Liver (tissue), 9 donors: ENCODE measurements around the gene ATP13A5. TPM values are rescaled to one million over a fixed set of nuclear protein-coding genes. Genes with fewer than 3 reads are reported as not detected.

Source experiments
- DNase-seq: peaks from one replicate; pipeline ENCODE4 v3.0.0-alpha.2; 2017; ENCODE audit warnings: low spot score
- H3K27ac ChIP-seq, 2 donors: one replicate each; pipeline ENCODE4 v1.7.0; 2013; ENCODE audit warnings: inconsistent platforms in 2 of 2, low read length in 2 of 2, control low read depth in 1 of 2, low read depth in 1 of 2, mild to moderate bottlenecking in 1 of 2
- H3K27me3 ChIP-seq, 4 donors: one replicate each; pipeline versions ENCODE4 v1.6.1 to v1.7.0; 2013; ENCODE audit warnings: low read length in 3 of 4, inconsistent platforms in 1 of 4, mild to moderate bottlenecking in 1 of 4, moderate library complexity in 1 of 4; ENCODE audit not compliant: control insufficient read depth in 4 of 4, insufficient read depth in 4 of 4
- H3K36me3 ChIP-seq, 4 donors: one replicate each; pipeline versions ENCODE4 v1.6.1 to v1.7.0; 2013; ENCODE audit warnings: low read length in 3 of 4, mild to moderate bottlenecking in 3 of 4, low read depth in 1 of 4, moderate library complexity in 1 of 4; ENCODE audit not compliant: control insufficient read depth in 4 of 4, insufficient read depth in 3 of 4
- H3K4me1 ChIP-seq, 4 donors: one replicate each; pipeline versions ENCODE4 v1.6.1 to v1.7.0; 2013; ENCODE audit warnings: low read length in 3 of 4, mild to moderate bottlenecking in 3 of 4, moderate library complexity in 1 of 4; ENCODE audit not compliant: control insufficient read depth in 4 of 4, insufficient read depth in 4 of 4
- H3K4me3 ChIP-seq, 3 donors: one replicate each; pipeline versions ENCODE4 v1.6.1 to v1.7.0; 2013; ENCODE audit warnings: low read length in 3 of 3, control low read depth in 1 of 3, low read depth in 1 of 3, mild to moderate bottlenecking in 1 of 3
- H3K9ac ChIP-seq, 2 donors: one replicate each; pipeline ENCODE4 v1.7.0; 2013; ENCODE audit warnings: low read length in 2 of 2, mild to moderate bottlenecking in 2 of 2, moderate library complexity in 2 of 2, control low read depth in 1 of 2, low read depth in 1 of 2
- H3K9me3 ChIP-seq, 4 donors: one replicate each; pipeline versions ENCODE4 v1.6.1 to v1.7.0; 2013; ENCODE audit warnings: low read length in 3 of 4; ENCODE audit not compliant: control insufficient read depth in 4 of 4
- EGR1 ChIP-seq, 2 donors: IDR thresholded peaks; 2 replicates each; pipeline ENCODE4 v1.6.1; 2016 to 2018; ENCODE audit warnings: antibody characterized with exemption in 2 of 2, low read depth in 2 of 2
- FOXA1 ChIP-seq: IDR thresholded peaks from 2 replicates; pipeline ENCODE4 v1.6.1; 2016; ENCODE audit warnings: antibody characterized with exemption
- FOXA2 ChIP-seq: IDR thresholded peaks from 2 replicates; pipeline ENCODE4 v1.6.1; 2016; ENCODE audit warnings: antibody characterized with exemption
- GABPA ChIP-seq, 2 donors: IDR thresholded peaks in 1 of 2; conservative IDR thresholded peaks in 1 of 2; 2 replicates each; pipeline ENCODE4 v1.6.1; 2016; ENCODE audit warnings: antibody characterized with exemption in 2 of 2, mild to moderate bottlenecking in 1 of 2, moderate library complexity in 1 of 2
- HNF4A ChIP-seq, 2 donors: conservative IDR thresholded peaks; 2 replicates each; pipeline ENCODE4 v1.6.1; 2016; ENCODE audit warnings: antibody characterized with exemption in 2 of 2, mild to moderate bottlenecking in 2 of 2
- HNF4G ChIP-seq: IDR thresholded peaks from 2 replicates; pipeline ENCODE4 v1.6.1; 2016; ENCODE audit warnings: antibody characterized with exemption
- JUND ChIP-seq, 2 donors: IDR thresholded peaks; 2 replicates each; pipeline ENCODE4 v1.6.1; 2016; ENCODE audit warnings: antibody characterized with exemption in 2 of 2
- NR2F2 ChIP-seq: IDR thresholded peaks from 2 replicates; pipeline ENCODE4 v1.6.1; 2016; ENCODE audit warnings: antibody characterized with exemption
- RXRA ChIP-seq, 2 donors: IDR thresholded peaks; 2 replicates each; pipeline ENCODE4 v1.6.1; 2017 to 2018; ENCODE audit warnings: antibody characterized with exemption in 2 of 2, mild to moderate bottlenecking in 1 of 2
- SP1 ChIP-seq: IDR thresholded peaks from 2 replicates; pipeline ENCODE4 v1.6.1; 2018; ENCODE audit warnings: antibody characterized with exemption, mild to moderate bottlenecking
- TAF1 ChIP-seq: conservative IDR thresholded peaks from 2 replicates; pipeline ENCODE4 v1.6.1; 2016; ENCODE audit warnings: antibody characterized with exemption, mild to moderate bottlenecking
- YY1 ChIP-seq: IDR thresholded peaks from 2 replicates; pipeline ENCODE4 v1.6.1; 2016; ENCODE audit warnings: antibody characterized with exemption, mild to moderate bottlenecking
- WGBS: extraction: QIAGEN DNeasy Blood & Tissue Kit; methylation state at CpG from one replicate; pipeline ENCODE4 v1.1.7; 2013; 5-methylcytosine and 5-hydroxymethylcytosine counted together
- polyA plus RNA-seq, 2 donors: library from polyadenylated mRNA; stranded (reverse) in 1 of 2; unstranded in 1 of 2; fragments of 200-250 nt in 1 of 2; fragments of >200 nt in 1 of 2; fragmentation: Nextera tagmentation in 1 of 2; extraction: Ambion mirVana in 1 of 2; gene quantifications; one replicate each; pipeline versions ENCODE4 v1.2.1 to v1.2.3, GENCODE V29; 2013 to 2015
- total RNA-seq, 2 donors: library from RNA; depleted of rRNA; stranded (reverse); fragments of >200 nt; gene quantifications; one replicate each; pipeline ENCODE4 v1.2.3, GENCODE V29; 2014
- TF ChIP-seq, protein P1 (sequence below): IDR thresholded peaks from 2 replicates; pipeline ENCODE4 v1.6.1; 2016; ENCODE audit warnings: antibody characterized with exemption
- TF ChIP-seq, protein P2 (sequence below): IDR thresholded peaks from 2 replicates; pipeline ENCODE4 v1.6.1; 2016; ENCODE audit warnings: antibody characterized with exemption, mild to moderate bottlenecking
- TF ChIP-seq, protein P3 (sequence below): fragments of 150-350 bp; IDR thresholded peaks from 2 replicates; pipeline ENCODE4 v1.5.1; 2017; ENCODE audit warnings: improper control_type of control experiment, low read depth, low read length; ENCODE audit not compliant: missing input control
- TF ChIP-seq, protein P4 (sequence below): IDR thresholded peaks from 2 replicates; pipeline ENCODE4 v1.6.1; 2016; ENCODE audit warnings: antibody characterized with exemption
- TF ChIP-seq, protein P5 (sequence below): IDR thresholded peaks from 2 replicates; pipeline ENCODE4 v1.6.1; 2016; ENCODE audit warnings: antibody characterized with exemption
- donor health status: healthy.
- donor health status: healthy.
- donor health status: healthy.
- donor health status: healthy.
- donor health status: healthy.

The ATP13A5 gene
- total and polyA plus RNA-seq, 4 donors: 0.21 TPM; not detected in 3

DNA sequence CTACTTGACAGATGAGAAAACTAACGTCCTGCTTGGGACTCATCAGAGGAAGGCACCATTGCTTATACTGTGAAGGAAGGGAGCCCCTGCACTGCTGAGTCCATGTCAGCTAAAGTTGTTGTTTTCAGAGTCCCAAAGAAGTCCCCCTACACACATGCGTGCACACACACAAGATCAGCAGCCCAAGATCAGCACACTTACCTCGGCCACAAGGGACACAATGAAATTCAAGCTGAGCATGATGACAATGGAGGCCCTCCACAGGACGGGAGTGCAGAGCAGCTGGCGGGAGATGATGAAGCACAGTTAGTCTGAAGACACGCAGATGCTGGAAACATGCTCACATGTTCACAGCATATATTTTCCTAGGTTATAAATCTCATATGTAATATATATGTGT, 28.6 kb upstream of the ATP13A5 start:
- H3K9me3 ChIP-seq: no peaks in the 10 kb centered on the region
- H3K27me3 ChIP-seq: peaks cover 0 to 3% (median 0%) of the 10 kb centered on the region in 4 donors
- 71% methylated on average over 6 of the region's 6 CpGs for WGBS
- no peak overlapping the region for H3K4me3 ChIP-seq
- no peak overlapping the region for H3K27ac ChIP-seq
- TF ChIP-seq GABPA (IDR thresholded peaks at IDR 0.05 in 1 of 2, conservative IDR thresholded peaks at IDR 0.05 in 1 of 2): no peak
- no peak for TF ChIP-seq SP1
- no peak for TF ChIP-seq HNF4G
- TF ChIP-seq NR2F2: no peak
- TF ChIP-seq RXRA (IDR thresholded peaks at IDR 0.05): no peak
- TF ChIP-seq YY1: no peak
- no peak for TF ChIP-seq FOXA1
- TF ChIP-seq, protein P1, sequence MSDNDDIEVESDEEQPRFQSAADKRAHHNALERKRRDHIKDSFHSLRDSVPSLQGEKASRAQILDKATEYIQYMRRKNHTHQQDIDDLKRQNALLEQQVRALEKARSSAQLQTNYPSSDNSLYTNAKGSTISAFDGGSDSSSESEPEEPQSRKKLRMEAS: no peak
- TF ChIP-seq TAF1: no peak
- no peak for TF ChIP-seq HNF4A (conservative IDR thresholded peaks at IDR 0.05)
- TF ChIP-seq JUND (IDR thresholded peaks at IDR 0.05): no peak
- TF ChIP-seq, protein P2, sequence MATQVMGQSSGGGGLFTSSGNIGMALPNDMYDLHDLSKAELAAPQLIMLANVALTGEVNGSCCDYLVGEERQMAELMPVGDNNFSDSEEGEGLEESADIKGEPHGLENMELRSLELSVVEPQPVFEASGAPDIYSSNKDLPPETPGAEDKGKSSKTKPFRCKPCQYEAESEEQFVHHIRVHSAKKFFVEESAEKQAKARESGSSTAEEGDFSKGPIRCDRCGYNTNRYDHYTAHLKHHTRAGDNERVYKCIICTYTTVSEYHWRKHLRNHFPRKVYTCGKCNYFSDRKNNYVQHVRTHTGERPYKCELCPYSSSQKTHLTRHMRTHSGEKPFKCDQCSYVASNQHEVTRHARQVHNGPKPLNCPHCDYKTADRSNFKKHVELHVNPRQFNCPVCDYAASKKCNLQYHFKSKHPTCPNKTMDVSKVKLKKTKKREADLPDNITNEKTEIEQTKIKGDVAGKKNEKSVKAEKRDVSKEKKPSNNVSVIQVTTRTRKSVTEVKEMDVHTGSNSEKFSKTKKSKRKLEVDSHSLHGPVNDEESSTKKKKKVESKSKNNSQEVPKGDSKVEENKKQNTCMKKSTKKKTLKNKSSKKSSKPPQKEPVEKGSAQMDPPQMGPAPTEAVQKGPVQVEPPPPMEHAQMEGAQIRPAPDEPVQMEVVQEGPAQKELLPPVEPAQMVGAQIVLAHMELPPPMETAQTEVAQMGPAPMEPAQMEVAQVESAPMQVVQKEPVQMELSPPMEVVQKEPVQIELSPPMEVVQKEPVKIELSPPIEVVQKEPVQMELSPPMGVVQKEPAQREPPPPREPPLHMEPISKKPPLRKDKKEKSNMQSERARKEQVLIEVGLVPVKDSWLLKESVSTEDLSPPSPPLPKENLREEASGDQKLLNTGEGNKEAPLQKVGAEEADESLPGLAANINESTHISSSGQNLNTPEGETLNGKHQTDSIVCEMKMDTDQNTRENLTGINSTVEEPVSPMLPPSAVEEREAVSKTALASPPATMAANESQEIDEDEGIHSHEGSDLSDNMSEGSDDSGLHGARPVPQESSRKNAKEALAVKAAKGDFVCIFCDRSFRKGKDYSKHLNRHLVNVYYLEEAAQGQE: no peak
- TF ChIP-seq, protein P3, sequence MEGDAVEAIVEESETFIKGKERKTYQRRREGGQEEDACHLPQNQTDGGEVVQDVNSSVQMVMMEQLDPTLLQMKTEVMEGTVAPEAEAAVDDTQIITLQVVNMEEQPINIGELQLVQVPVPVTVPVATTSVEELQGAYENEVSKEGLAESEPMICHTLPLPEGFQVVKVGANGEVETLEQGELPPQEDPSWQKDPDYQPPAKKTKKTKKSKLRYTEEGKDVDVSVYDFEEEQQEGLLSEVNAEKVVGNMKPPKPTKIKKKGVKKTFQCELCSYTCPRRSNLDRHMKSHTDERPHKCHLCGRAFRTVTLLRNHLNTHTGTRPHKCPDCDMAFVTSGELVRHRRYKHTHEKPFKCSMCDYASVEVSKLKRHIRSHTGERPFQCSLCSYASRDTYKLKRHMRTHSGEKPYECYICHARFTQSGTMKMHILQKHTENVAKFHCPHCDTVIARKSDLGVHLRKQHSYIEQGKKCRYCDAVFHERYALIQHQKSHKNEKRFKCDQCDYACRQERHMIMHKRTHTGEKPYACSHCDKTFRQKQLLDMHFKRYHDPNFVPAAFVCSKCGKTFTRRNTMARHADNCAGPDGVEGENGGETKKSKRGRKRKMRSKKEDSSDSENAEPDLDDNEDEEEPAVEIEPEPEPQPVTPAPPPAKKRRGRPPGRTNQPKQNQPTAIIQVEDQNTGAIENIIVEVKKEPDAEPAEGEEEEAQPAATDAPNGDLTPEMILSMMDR: no peak
- no peak for TF ChIP-seq EGR1 (IDR thresholded peaks at IDR 0.05; ENCODE audit: low read depth in 2 of 2)
- TF ChIP-seq, protein P4, sequence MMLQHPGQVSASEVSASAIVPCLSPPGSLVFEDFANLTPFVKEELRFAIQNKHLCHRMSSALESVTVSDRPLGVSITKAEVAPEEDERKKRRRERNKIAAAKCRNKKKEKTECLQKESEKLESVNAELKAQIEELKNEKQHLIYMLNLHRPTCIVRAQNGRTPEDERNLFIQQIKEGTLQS: no peak
- TF ChIP-seq FOXA2: no peak
- H3K9ac ChIP-seq: no peak overlapping the region
- DNase-seq: no peak
- no peaks in the 10 kb centered on the region for H3K4me1 ChIP-seq
- no peaks in the 10 kb centered on the region for H3K36me3 ChIP-seq

DNA sequence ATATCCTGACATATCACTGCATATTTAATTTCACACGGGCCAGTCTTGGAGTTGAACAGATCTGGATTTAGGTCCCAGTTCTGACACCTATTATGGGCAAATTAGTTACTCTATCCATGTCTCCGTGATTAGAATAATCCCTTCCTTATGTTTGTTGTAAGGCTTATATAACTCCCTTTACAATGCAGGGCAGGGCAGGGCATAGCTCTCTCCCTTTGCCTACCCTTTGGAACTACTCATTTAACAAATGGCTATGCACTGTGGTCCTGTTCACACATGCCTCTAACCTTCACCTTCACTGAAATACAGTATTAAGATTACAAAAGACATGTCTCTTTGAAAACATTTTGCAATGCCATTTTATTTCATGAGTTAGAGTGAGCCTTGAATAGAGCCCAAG, 24.8 kb upstream of the ATP13A5 start:
- no peak for DNase-seq
- Histone ChIP-seq H3K36me3 (no peaks in the 10 kb centered on the region), H3K4me3 (no peak overlapping the region), H3K9ac (no peak overlapping the region), H3K9me3 (peaks cover 0 to 3% (median 0%) of the 10 kb centered on the region in 4 donors), H3K27ac (no peak overlapping the region), H3K27me3 (no peaks in the 10 kb centered on the region), H3K4me1 (no peaks in the 10 kb centered on the region)
- WGBS: 70% methylated on average over 2 of the region's 2 CpGs
- no peak for TF ChIP-seq NR2F2
- TF ChIP-seq, protein P1: no peak
- TF ChIP-seq, protein P5, sequence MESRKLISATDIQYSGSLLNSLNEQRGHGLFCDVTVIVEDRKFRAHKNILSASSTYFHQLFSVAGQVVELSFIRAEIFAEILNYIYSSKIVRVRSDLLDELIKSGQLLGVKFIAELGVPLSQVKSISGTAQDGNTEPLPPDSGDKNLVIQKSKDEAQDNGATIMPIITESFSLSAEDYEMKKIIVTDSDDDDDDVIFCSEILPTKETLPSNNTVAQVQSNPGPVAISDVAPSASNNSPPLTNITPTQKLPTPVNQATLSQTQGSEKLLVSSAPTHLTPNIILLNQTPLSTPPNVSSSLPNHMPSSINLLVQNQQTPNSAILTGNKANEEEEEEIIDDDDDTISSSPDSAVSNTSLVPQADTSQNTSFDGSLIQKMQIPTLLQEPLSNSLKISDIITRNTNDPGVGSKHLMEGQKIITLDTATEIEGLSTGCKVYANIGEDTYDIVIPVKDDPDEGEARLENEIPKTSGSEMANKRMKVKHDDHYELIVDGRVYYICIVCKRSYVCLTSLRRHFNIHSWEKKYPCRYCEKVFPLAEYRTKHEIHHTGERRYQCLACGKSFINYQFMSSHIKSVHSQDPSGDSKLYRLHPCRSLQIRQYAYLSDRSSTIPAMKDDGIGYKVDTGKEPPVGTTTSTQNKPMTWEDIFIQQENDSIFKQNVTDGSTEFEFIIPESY: no peak
- no peak for TF ChIP-seq HNF4G
